ENCODE measurements around the gene KLC1. TPM values are rescaled to one million over a fixed set of nuclear protein-coding genes. Genes with fewer than 3 reads are reported as not detected.

Gene KLC1
- total RNA-seq, 1 experiment from 2014 or later = 121 TPM

- no peak for TF ChIP-seq RAD21 (IDR thresholded peaks at IDR 0.05; ENCODE audit: low read depth)
- no peak for TF ChIP-seq ZNF274 (IDR thresholded peaks at IDR 0.05; ENCODE audit: low read depth, low read length)
- TF ChIP-seq MAX (IDR thresholded peaks at IDR 0.05) = no peak
- TF ChIP-seq SP1 (IDR thresholded peaks at IDR 0.05; ENCODE audit: low read depth) = no peak
- TF ChIP-seq POLR2AphosphoS5 (IDR thresholded peaks at IDR 0.05; ENCODE audit: low read depth, low read length) = no peak
- no peak for TF ChIP-seq EZH2 (IDR thresholded peaks at IDR 0.05)
- no peak for TF ChIP-seq ZFX (IDR thresholded peaks at IDR 0.05)
- no peak for TF ChIP-seq FOSL1 (IDR thresholded peaks at IDR 0.05; ENCODE audit: low read depth)
- TF ChIP-seq ZBTB33 (IDR thresholded peaks at IDR 0.05; ENCODE audit: extremely low read depth, insufficient replicate concordance, low read length) = no peak
- TF ChIP-seq CEBPB (IDR thresholded peaks at IDR 0.05; ENCODE audit: low read depth) = no peak
- Histone ChIP-seq H3K4me3 (replicated peaks in 1 of 2; ENCODE audit: low read depth in 1 of 2, low read length in 2 of 2) (no peak overlapping the region), H3K9me3 (ENCODE audit: control insufficient read depth in 1 of 2, insufficient read depth in 1 of 2, low read depth in 1 of 2, low read length in 2 of 2) (no peaks in the 10 kb centered on the region), H3K4me1 (ENCODE audit: control insufficient read depth in 1 of 2, insufficient read depth in 2 of 2, low read length in 2 of 2) (no peaks in the 10 kb centered on the region), H2AFZ (ENCODE audit: low read depth, low read length, poor library complexity, severe bottlenecking) (no peak overlapping the region), H3K27me3 (ENCODE audit: insufficient read depth, low read length) (no peaks in the 10 kb centered on the region), H3K4me2 (ENCODE audit: low read length) (no peak overlapping the region), H3K36me3 (ENCODE audit: control insufficient read depth in 1 of 2, insufficient read depth in 2 of 2, low read length in 2 of 2) (peaks cover 70% of the 10 kb centered on the region in 2 experiments; a peak in 3 of 4 replicates), H3K79me2 (ENCODE audit: insufficient read depth, low read length) (peaks cover 6% of the 10 kb centered on the region; the same call in 1 of the 2 replicates), H3K27ac (ENCODE audit: low read depth, low read length) (no peak overlapping the region), H3K9me2 (ENCODE audit: insufficient read depth) (no peaks in the 10 kb centered on the region), H3K9ac (ENCODE audit: low read length) (no peak overlapping the region), H4K20me1 (ENCODE audit: insufficient read depth) (no peaks in the 10 kb centered on the region)
- BruUV-seq (replicated peaks) = no TSS peak
- ATAC-seq (no peak), DNase-seq (ENCODE audit: low read depth, low spot score) (no peak)
- ChIA-PET CTCF (no interaction called here), RAD21 (ENCODE audit: low non-redundant PET in 1 of 2, low total read pairs in 2 of 2, uncharacterized antibody in 2 of 2, unreplicated experiment in 2 of 2) (no interaction called here), POLR2A (no interaction called here)
- intact Hi-C loops (cut with micrococcal nuclease) = no loop called here
These were observed 46.9 kb downstream of the KLC1 start for GRCh38 chr14:103675957-103676356.

All from HCT116 (cell line).